ENCODE results near the gene SERPINE2.

The SERPINE2 gene

GRCh38 chr2:223980803-223981202 is 58.3 kb downstream of the SERPINE2 start:
- H3K27ac ChIP-seq, result no peak overlapping the region
- in situ Hi-C loops (cut with HindIII; ENCODE audit: low pct_ligation_motif_present, low sequenced_read_pairs), result loop anchor here (25.0 kb wide), 1 partner anchor 306 kb away; no protein-coding TSS in a partner anchor
- no peak for TF ChIP-seq CTCF (IDR thresholded peaks at IDR 0.05; ENCODE audit: low read depth, low read length, missing control alignments)
- no peak overlapping the region for H3K4me3 ChIP-seq (ENCODE audit: low read depth, low read length)
- no peak for DNase-seq
- H3K27me3 ChIP-seq (replicated peaks), result no peaks in the 10 kb centered on the region
- peaks cover 18% of the 10 kb centered on the region for H3K36me3 ChIP-seq (replicated peaks)

- in situ Hi-C loops (cut with HindIII; ENCODE audit: low pct_ligation_motif_present, low sequenced_read_pairs), result loop anchor here (25.0 kb wide), 1 partner anchor 307 kb away; no protein-coding TSS in a partner anchor
- H3K27me3 ChIP-seq (replicated peaks), result no peaks in the 10 kb centered on the region
- H3K27ac ChIP-seq, result no peak overlapping the region
- no peak overlapping the region for H3K4me3 ChIP-seq (ENCODE audit: low read depth, low read length)
- no peak for DNase-seq
- TF ChIP-seq CTCF (IDR thresholded peaks at IDR 0.05; ENCODE audit: low read depth, low read length, missing control alignments), result no peak
- peaks cover 21% of the 10 kb centered on the region for H3K36me3 ChIP-seq (replicated peaks)
Observed at GRCh38 chr2:223980397-223980735, 58.7 kb downstream of the SERPINE2 start.

- Histone ChIP-seq H3K27me3 (replicated peaks) (no peaks in the 10 kb centered on the region), H3K36me3 (replicated peaks) (peaks cover 21% of the 10 kb centered on the region), H3K4me3 (ENCODE audit: low read depth, low read length) (no peak overlapping the region), H3K27ac (no peak overlapping the region)
- in situ Hi-C loops (cut with HindIII; ENCODE audit: low pct_ligation_motif_present, low sequenced_read_pairs), result loop anchor here (25.0 kb wide), 1 partner anchor 307 kb away; no protein-coding TSS in a partner anchor
- peak; percentile 10 for DNase-seq
- no peak for TF ChIP-seq CTCF (IDR thresholded peaks at IDR 0.05; ENCODE audit: low read depth, low read length, missing control alignments)
Observed at GRCh38 chr2:223979730-223980396, 59.2 kb downstream of the SERPINE2 start.

- no peaks in the 10 kb centered on the region for H3K27me3 ChIP-seq (replicated peaks)
- H3K4me3 ChIP-seq (ENCODE audit: low read depth, low read length), result no peak overlapping the region
- in situ Hi-C loops (cut with HindIII; ENCODE audit: low pct_ligation_motif_present, low sequenced_read_pairs), result loop anchor here (25.0 kb wide), 1 partner anchor 309 kb away; no protein-coding TSS in a partner anchor
- no peak overlapping the region for H3K27ac ChIP-seq
- no peak for TF ChIP-seq CTCF (IDR thresholded peaks at IDR 0.05; ENCODE audit: low read depth, low read length, missing control alignments)
- H3K36me3 ChIP-seq (replicated peaks), result peaks cover 15% of the 10 kb centered on the region
- DNase-seq, result no peak
Observed at GRCh38 chr2:223978451-223978850, 60.6 kb downstream of the SERPINE2 start.

DNA sequence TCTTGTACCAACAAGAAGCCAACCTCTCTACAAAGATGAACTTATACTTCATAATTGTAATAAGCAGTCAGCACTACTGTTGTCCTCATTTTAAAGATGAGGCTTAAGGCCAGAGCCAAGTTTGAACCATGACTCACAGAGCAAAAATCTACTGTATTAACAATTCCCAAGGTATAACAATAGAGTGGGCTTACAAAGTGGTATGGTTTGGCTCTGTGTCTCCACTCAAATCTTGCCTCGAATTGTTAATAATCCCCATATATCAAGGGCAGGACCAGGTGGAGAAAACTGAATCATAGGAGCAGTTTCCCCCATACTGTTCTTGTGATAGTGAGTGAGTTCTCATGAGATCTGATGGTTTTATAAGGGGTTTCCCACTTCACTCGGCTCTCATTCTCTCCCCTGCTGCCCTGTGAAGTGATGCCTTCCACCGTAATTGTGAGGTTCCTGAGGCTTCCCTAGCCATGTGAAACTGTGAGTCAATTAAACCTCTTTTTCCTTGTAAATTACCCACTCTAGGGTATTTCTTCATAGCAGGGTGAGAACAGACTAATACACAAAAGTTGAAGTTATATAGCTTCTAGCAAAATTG is 62.4 kb downstream of the SERPINE2 start:
- Histone ChIP-seq H3K36me3 (replicated peaks) (peaks cover 12% of the 10 kb centered on the region), H3K4me3 (ENCODE audit: low read depth, low read length) (no peak overlapping the region), H3K27me3 (replicated peaks) (no peaks in the 10 kb centered on the region), H3K27ac (no peak overlapping the region)
- in situ Hi-C loops (cut with HindIII; ENCODE audit: low pct_ligation_motif_present, low sequenced_read_pairs), result loop anchor here (25.0 kb wide), 1 partner anchor 311 kb away; no protein-coding TSS in a partner anchor
- peak; percentile 13 for DNase-seq
- no peak for TF ChIP-seq CTCF (IDR thresholded peaks at IDR 0.05; ENCODE audit: low read depth, low read length, missing control alignments)
